NCI-H1417 (cell line): ENCODE measurements around the gene CD2.

Experiments used
- DNase-seq, 3 experiments: peaks; one replicate each; lab custom pipeline; 2025; lab: John Stamatoyannopoulos, UW

CD2 gene, protein sequence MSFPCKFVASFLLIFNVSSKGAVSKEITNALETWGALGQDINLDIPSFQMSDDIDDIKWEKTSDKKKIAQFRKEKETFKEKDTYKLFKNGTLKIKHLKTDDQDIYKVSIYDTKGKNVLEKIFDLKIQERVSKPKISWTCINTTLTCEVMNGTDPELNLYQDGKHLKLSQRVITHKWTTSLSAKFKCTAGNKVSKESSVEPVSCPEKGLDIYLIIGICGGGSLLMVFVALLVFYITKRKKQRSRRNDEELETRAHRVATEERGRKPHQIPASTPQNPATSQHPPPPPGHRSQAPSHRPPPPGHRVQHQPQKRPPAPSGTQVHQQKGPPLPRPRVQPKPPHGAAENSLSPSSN

DNA sequence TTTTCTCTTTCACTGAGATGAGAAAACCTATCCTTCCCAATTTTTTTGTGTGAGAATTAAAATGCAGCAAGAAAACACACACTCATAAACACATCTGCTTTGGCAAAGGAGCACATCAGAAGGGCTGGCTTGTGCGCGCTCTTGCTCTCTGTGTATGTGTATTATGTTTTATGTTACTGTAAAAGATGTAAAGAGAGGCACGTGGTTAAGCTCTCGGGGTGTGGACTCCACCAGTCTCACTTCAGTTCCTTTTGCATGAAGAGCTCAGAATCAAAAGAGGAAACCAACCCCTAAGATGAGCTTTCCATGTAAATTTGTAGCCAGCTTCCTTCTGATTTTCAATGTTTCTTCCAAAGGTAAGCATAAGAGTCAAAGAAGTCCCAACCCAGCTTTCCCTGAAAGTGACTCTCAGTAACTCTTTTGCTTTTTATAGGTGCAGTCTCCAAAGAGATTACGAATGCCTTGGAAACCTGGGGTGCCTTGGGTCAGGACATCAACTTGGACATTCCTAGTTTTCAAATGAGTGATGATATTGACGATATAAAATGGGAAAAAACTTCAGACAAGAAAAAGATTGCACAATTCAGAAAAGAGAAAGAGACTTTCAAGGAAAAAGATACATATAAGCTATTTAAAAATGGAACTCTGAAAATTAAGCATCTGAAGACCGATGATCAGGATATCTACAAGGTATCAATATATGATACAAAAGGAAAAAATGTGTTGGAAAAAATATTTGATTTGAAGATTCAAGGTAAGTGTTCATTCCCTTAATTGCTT is at the start of gene CD2:
Gene CD2 (plus strand): TSS at position 233 of the 780 bp plus-strand sequence. CDS start 63 bp downstream, at position 296.
- DNase-seq, result no peak

DNA sequence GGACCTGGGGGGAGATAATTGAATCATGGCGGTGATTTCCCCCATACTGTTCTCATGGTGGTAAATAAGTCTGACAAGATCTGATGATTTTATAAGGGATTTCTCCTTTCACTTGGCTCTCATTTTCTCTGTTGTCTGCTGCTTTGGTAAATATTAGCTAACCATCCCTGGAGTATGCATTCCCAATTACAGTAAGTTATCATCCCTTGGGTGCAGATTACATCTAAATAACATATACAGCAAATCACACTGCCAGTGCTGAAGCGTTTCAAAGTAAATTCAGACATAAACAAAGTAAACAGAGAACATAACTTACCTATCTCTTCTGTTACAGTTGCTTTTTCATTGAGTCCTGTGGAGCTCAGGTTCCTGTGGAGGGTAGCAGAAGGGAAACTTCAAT is 48.1 kb upstream of the CD2 start:
- DNase-seq, result no peak

DNA sequence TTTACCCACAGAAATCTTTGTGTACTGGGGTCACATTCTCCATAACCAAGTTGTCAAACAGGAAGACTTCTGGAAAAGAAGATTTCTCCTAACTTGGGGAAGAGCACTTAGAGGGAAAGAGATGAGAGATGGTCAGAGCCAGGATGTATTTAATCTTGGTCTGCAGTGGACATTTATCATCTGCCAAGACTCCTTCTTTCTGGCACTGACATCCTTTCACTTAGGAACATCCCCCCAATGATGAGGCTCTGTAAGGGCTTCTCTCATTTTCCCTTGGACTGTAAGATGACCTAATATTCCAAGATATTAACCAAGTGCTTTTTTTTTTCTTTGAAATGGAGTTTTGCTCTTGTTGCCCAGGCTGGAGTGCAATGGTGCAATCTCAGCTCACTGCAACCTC is 47.4 kb upstream of the CD2 start:
- no peak for DNase-seq

DNA sequence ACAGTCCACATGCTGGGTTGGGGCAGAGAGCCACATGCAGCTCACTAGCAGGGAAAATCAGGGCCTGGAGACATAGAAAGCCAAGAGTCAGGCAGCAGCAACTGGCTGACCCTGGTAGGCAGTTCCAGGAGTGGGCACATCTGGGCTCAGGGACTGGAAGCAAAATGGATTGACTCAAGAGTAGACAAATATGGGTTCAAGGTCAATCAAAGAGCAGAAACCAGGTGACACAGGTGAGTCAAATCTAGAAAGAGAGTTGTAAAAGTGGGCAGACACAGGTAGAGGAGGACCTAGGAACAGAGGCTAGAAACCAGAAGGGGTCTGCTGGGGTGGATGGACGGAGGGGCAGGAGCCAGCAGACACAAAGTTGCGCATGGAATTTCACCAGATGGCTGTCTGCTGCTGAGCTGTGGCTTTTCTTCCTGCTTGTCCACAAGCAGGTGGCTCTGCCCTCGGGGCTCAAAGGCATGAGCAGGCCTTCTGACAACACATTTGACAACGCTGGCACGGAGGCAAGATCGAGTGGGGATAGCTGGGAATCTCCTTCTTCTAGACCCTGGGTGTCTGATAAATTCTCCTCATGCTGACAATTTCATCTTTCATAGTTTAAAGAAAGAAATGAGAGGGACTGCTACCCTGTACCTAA is 45.9 kb upstream of the CD2 start:
- DNase-seq, result peak in 1 of 3 experiments; percentile 41

DNA sequence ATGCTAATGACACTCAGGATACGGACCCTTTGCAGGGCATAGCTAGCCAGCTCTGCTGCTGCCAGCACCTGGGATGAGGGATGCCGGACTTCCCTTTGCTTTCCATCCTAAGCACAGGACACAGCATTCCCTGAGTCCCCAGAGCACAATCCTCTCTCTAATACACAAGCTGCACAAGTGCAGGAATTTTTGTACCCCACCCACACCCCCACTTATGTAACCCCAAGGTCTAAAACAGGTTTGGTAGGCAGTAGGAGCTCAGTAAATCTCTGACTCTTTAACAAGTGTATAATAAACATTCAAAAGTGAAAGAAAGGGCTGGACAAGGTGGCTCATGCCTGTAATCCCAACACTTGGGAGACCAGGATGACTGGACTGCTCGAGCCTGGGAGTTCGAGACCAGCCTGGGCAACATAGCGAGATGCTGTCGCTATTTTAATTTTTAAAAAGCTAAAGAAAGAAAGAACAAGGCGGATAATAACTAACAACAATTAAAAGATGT is 44.5 kb upstream of the CD2 start:
- DNase-seq, result no peak

DNA sequence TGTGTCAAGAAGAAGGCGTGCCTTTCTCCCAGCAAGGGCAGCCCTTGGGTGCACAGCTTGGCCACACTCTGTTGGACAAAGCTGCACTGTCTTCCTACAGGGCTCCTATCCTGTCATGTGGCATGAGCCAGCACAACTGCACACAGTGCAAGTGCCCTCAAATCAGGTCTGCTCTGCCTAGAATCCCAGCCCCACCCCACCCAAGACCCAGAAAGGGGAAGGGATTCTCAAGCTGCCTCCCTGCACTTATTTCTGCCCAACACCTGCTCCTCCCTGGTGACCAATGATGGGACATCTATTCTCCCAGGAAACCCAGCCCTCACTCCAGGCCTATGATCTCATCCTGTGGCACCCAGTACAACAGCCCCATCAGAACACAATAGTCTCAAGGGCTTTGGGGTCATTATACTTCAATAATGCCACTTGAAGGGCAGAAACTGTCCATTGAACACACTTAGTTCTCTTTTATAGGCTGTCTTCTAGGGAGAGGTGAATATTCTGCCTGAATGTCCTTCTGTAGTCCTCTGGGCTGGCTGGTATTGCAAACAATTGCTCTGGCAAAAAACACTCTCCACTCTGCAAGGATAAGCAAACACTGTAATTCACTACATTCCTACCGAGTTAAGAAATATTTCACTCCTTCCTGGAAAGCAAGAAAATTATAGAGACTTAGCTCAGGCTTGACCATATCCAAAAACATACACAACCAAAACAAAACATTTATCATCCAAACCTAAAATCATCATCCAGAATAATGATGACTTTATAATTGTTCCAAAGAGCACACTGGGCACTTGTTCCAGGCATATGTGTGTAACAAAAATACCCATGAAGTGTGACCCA is 43.6 kb upstream of the CD2 start:
- peak; percentile 43 to 89 (median 54) for DNase-seq

DNA sequence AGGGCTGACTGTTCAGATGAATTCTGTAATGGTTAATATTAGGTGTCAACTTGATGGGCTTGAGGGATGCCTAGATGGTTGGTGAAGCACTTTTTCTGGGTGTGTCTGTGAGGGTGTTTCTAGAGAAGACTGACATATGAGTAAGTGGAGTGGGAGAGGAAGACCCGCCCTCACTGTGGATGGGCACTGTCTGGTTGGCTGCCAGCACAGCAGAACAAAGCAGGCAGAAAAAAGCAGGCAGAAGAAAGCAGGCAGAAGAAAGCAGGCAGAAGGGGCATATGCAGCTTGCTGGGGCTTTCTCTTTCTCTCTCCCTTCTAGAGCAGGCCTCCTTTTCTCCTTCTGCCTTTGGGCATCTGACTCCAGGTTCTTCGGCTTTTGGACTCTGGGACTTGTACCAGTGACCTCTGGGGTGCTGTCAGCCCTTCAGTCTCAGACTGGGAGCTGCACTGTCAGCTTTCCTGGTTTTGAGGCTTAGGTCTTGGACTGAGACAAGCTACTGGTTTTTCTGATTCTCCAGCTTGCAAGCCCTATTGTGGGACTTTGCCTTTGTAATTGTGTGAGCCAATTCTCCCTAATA is 42.9 kb upstream of the CD2 start:
- DNase-seq, result peak; percentile 32 to 71 (median 63)

DNA sequence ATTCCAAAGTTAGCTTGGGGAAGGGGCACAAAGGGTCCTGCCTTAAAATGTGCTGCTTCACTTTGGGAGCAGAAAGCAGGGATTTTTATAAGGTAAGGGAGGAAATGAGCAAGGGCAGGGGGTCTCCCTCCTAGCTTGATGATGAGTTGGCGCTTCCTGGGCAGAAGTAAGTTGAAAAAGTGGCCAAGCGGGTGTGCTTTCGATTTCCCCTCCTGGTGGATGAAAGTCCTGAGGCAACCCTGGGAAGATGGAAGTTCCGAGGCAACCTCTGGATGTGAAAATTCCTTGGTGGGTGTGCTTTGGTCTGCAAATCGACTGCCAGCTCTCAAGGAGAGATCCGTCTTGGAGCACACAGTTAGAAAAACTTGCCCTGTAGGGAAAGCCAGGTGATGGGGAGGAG is 41.7 kb upstream of the CD2 start:
- no peak for DNase-seq

DNA sequence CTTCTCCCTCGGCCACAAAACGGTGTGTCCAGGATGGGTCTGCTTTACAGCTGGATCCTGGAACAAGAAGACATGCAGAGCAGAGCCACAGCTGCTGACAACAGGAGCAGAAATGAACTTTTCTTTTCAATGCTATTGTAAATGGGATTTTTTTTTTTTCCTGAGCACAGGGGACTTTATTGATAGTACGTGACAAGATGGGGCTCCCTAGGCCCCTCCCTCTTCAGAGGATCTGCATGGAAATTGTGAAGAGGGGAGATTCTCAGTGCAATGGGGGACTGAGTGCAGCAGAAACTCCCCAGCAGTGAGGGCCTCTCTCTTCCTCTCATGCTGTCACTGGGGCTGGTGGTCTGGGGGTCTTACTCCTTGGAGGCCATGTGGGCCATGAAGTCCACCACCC is 40.8 kb upstream of the CD2 start:
- DNase-seq, result no peak

DNA sequence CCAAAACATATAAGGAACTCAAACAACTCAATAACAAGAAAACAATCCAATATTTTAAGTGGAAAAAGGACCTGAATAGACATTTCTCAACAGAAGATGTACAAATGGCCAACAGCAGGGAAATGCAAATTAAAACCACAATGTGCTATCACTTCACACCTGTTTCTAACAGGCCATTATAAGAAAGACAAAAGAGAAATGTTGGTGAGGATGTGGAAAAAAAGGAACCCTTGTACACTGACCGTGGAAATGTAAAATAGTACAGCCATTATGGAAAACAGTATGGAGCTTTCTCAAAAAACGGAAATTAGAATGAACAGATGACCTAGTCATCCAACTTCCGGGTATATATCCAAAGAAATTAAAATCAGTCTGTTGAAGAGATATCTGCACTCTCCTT is 37.8 kb upstream of the CD2 start:
- no peak for DNase-seq

DNA sequence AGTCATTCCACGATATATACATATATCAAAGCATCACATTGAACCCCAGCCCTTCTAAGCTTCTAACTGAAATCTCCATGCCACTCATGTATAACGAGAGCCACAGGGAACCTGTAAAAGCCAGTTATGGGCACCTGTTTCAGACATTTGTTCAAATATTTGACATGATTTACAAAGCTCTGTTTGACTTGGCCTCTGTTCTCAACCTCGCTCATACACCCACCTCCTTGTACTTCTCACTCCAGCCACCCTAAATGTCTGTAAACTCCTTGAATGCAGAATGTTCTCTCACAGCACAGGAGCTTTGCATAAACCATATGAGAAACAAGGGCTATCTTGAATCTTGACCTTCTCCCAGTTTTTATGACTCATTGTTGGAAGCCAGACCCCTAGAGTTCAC is 36.9 kb upstream of the CD2 start:
- DNase-seq, result peak in 1 of 3 experiments; percentile 27

DNA sequence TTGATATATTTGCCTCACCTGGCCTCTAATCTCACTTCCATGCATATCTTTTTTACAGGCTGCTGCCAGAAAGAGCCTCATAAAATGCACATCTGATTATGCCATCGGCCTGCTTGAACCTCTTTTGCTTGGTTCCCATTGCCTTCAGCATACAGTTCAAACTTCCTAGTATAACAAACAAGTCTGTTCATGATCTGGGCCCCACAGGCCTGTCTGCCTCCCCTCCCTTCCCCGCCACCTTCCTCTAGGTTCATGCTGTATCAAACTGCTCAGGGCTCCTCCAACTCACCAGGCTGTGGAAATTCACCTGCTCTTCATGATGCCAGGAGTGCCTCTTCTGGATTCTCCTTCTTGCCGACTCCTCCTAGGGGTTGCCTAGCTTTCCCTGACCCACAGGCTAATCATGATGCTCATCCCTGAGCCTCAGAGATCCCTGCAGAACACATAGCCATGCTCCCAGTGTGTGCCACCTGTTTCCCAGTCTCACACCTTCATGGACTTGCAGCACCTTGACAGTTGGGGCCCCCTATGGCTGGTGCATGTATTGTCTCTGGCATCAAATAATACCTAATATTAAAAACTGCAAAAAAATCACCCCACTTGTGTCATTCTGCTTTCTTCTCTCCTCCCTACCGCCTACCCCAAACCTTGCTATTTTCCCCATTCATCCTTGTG is 33.7 kb upstream of the CD2 start:
- no peak for DNase-seq

DNA sequence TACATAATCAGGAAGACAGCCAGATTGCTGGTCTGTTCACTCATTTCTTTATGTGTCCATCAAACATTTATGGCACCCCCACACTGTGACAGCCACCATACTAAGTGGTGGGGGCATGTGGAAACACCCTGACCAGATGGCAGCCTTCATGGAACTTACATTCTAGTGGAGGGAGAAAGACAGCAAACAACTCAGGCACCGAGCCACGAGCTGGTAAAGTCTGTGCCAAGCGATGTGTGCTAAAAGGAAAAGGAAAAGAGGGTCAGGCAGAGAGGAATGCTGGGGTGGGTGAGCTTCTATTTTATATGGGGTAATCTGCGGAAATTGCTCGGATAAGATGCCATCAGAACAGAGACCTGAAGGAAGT is 33.2 kb upstream of the CD2 start:
- DNase-seq, result no peak

DNA sequence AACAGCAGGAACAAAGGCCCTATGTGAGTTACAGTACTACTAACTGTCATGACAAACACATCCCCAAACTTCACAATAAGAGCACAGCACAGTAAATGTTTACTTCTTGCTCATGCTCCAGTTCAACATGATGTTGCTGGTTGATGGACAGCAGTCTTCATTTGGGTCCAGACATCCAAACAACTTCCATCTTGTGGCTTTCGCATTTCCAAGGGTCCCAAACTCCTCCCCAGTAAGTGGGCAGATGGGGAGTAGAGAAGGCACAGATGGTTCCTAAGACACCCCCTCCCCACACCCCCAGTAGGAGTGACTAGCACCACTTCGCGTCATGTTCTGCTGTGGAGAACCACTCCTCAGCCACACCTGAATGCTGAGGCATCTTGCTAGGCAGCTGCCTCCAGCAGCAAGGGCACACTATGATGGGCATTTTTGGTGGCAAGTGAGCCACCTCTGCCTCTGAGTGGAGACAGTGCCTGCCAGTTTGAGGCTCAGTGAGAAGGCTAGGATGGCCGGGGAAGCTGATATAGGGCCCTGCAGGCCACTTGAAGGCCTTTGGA is 32.7 kb upstream of the CD2 start:
- no peak for DNase-seq

DNA sequence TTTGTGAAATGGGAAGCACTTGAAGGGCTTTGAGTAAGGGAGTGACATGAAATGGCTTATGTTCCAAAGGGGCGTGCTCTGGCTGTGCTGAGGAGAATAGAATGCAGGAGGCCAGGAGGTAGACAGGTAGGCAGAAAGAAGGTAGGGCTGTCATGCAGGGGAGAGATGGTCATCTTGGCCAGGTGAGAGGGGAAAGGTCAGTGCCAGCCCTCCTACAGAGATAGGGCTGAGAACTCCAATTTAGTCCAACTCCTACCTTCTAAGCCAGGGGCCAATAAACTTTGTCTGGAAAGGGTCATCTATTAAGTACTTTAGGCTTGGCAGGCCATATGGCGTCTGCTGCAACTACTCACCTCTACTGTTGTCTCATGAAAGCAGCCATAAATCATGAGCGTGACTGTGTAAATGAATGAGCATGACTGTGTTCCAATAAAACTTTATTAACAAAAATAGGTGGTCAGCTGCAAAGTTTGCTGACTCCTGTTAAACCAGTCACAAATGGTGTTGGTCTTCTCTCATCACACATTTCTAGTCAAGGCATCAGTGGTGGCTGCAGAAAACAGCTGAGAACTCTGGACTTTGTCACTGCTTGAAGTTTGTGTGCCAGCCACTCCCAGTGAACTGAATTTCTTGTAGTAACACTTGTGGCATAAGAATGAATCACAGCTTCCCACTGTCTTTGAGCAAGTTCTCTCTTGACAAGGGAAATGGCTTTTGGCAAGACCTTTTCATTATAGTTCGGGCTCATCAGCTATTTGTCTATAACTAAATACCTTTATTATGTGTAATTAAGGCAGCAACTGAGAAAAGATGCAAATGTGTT is 32.0 kb upstream of the CD2 start:
- no peak for DNase-seq

DNA sequence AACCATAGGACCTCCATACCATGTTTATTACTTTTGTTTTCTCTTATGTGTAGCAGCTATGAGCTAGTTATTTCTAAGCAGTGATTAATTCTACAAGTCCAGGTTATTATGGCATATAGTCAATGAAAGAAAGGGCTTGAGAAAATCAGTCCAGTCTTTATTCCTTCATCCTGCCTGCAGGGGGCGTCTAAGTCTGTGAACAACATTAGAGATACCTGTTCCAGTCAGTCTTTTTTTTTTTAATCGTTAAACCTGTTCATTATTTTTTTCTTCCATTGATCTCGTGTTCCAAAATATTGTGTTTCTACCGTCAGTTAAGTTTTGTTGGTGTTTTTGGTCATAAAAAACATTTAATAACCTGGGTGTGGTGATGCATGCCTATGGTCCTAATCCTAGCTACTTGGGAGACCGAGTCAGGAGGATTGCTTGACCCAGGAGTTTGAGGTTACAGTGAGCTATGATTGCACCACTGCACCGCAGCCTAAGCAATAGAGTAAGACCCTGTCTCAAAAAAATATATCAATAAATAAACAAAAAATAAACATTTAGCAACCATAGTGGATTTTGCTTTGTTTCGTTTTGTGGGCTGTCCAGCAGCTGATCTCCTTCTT is 29.4 kb upstream of the CD2 start:
- DNase-seq, result peak; percentile 59 to 86 (median 85)

DNA sequence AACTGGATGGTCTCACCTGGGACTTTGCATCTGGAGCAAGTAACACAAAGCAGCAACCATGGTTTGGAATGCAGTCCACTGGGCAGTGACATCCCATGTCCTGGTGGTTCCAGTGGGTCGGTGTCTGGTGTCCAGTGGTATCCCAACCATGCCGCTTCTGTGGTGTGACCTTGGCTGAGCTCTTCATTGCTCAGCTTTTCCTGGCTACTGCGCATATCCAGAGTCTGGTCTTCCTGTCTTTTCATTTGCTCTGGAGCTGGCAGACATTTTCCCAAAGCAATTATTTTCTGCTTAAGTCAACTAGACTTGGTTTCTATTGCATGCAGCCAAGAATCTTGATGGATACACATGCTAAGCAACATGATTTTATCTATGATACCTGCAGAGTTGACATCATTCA is 28.4 kb upstream of the CD2 start:
- DNase-seq, result no peak

DNA sequence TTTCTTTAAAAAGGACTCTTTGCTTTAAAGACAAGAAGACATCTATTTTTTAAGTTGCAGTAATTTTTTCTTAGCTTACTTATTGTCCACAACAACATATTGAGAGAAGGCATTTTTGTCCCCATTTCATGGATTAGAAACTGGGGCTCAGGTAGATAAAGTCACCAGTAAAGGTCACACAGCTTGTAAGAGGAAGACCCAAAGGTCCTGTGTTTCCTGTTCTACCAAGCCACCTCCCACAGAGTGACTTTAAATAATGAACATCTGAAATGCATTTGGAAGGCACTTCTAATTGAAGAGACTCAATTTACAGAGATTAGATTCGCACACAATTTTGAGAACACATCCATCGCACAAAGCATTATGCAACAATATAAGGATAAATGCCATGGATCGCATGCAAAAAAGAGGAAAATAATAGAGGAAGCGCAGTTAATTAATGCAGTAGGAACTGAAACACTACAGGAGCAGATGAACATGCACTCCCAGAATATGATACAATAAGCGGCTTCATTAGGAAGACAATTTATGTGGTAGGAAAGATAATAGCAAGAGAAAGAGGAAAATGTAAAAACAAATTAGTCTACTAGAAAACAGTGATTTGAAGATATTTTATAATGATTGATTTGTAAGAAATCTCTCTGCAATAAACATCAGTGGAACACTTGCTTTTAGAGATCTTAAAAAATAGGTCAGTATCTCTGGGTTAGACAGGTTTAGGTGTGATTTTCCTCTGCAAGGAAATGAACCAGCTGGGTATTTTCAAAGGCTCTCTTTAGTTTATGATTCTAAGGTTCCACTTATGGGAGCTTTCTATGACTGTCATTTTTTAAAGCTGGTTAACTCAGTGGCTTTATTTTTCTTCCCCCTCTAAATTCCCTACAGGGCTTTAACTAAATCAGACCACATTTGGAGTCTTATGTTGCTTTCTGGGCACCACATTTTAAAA is 27.1 kb upstream of the CD2 start:
- peak in 1 of 3 experiments; percentile 12 for DNase-seq
